HCT116 (cell line): ENCODE data around the gene NDUFB6. TPM values are rescaled to one million over a fixed set of nuclear protein-coding genes. Genes with fewer than 3 reads are reported as not detected.

Experiments used
- ATAC-seq: fragments of 200-7000 bp; cut with Tn5 transposase; 2 replicates; pipeline ENCODE4 v1.9.1; 2020; ENCODE audit warnings: mild to moderate bottlenecking, moderate library complexity
- BruUV-seq: library from RNA; stranded (reverse); fragments of 400-500 nt; replicated peaks from 2 replicates; lab custom pipeline; 2021; lab: Mats Ljungman, UMichigan
- CTCF ChIA-PET: fragments of 300-600 bp; sonication (Branson Sonifier 250); formaldehyde crosslinking; loops from one replicate; lab custom pipeline; 2021; ENCODE audit warnings: antibody characterized with exemption; lab: Charles Lee
- POLR2A ChIA-PET: fragments of 300-600, 350-600 bp; sonication (Branson Sonifier 250); formaldehyde crosslinking; loops from one replicate; lab custom pipeline; 2021; ENCODE audit warnings: antibody characterized with exemption; lab: Charles Lee
- RAD21 ChIA-PET, 2 experiments: fragments of 300-600 bp; sonication (Branson Sonifier 250); formaldehyde crosslinking; loops; one replicate each; lab custom pipeline; 2023; ENCODE audit warnings: low total read pairs in 2 of 2; ENCODE audit not compliant: uncharacterized antibody in 2 of 2, unreplicated experiment in 2 of 2, low non-redundant PET in 1 of 2; lab: Charles Lee
- DNase-seq: peaks from one replicate; pipeline ENCODE4 v3.0.0-alpha.2; 2010; ENCODE audit warnings: low read depth, low spot score
- H2AFZ ChIP-seq: fragments of 200-600 bp; shearing (Covaris generic), sonication (generic); 2 replicates; pipeline ENCODE4 v1.6.1; 2017; ENCODE audit warnings: low read depth, mixed run types, mixed read lengths, antibody characterized with exemption, low read length; ENCODE audit not compliant: poor library complexity, severe bottlenecking
- H3K27ac ChIP-seq: 2 replicates; pipeline ENCODE4 v1.5.1; 2012; ENCODE audit warnings: low read depth, low read length
- H3K27me3 ChIP-seq: fragments of 200-600 bp; sonication (generic); 2 replicates; pipeline ENCODE4 v1.6.1; 2016; ENCODE audit warnings: mixed run types, low read length, mixed read lengths; ENCODE audit not compliant: insufficient read depth
- H3K36me3 ChIP-seq, 2 experiments: fragments of 200-500 bp in 1 of 2; fragments of 200-600 bp in 1 of 2; sonication (Bioruptor generic) in 1 of 2; sonication (generic) in 1 of 2; 2 replicates each; pipeline versions ENCODE4 v1.5.1 to v1.6.1; 2014 to 2016; ENCODE audit warnings: low read length in 2 of 2, inconsistent platforms in 1 of 2, mixed read lengths in 1 of 2, mixed run types in 1 of 2; ENCODE audit not compliant: insufficient read depth in 2 of 2, control insufficient read depth in 1 of 2
- H3K4me1 ChIP-seq, 2 experiments: fragments of 200-600 bp in 1 of 2; sonication (generic) in 1 of 2; 2 replicates each; pipeline versions ENCODE4 v1.5.1 to v1.6.1; 2012 to 2017; ENCODE audit warnings: low read length in 2 of 2, inconsistent platforms in 1 of 2, mild to moderate bottlenecking in 1 of 2, mixed read lengths in 1 of 2, mixed run types in 1 of 2, moderate library complexity in 1 of 2; ENCODE audit not compliant: insufficient read depth in 2 of 2, control insufficient read depth in 1 of 2
- H3K4me2 ChIP-seq: fragments of 200-600 bp; sonication (generic); 2 replicates; pipeline ENCODE4 v1.6.1; 2017; ENCODE audit warnings: mixed run types, low read length, mixed read lengths
- H3K4me3 ChIP-seq, 2 experiments: fragments of 200-600 bp in 1 of 2; sonication (generic) in 1 of 2; replicated peaks in 1 of 2; 2 replicates each; pipeline ENCODE4 v1.5.1; 2011 to 2016; ENCODE audit warnings: low read length in 2 of 2, control low read depth in 1 of 2, low read depth in 1 of 2, mild to moderate bottlenecking in 1 of 2, mixed read lengths in 1 of 2, mixed run types in 1 of 2
- H3K79me2 ChIP-seq: fragments of 200-600 bp; sonication (generic); 2 replicates; pipeline ENCODE4 v1.6.1; 2017; ENCODE audit warnings: mild to moderate bottlenecking, mixed run types, low read length, moderate library complexity, mixed read lengths; ENCODE audit not compliant: insufficient read depth
- H3K9ac ChIP-seq: fragments of 200-600 bp; sonication (generic); 2 replicates; pipeline ENCODE4 v1.6.1; 2016; ENCODE audit warnings: low read length, mixed read lengths
- H3K9me2 ChIP-seq: fragments of 200-600 bp; sonication (generic), shearing (Covaris generic); 2 replicates; pipeline ENCODE4 v1.6.1; 2017; ENCODE audit warnings: mixed run types, mild to moderate bottlenecking, moderate library complexity; ENCODE audit not compliant: insufficient read depth
- H3K9me3 ChIP-seq, 2 experiments: fragments of 200-500 bp in 1 of 2; fragments of 200-600 bp in 1 of 2; sonication (Bioruptor generic) in 1 of 2; sonication (generic) in 1 of 2; 2 replicates each; pipeline ENCODE4 v1.6.1; 2014 to 2017; ENCODE audit warnings: low read length in 2 of 2, mixed read lengths in 2 of 2, inconsistent platforms in 1 of 2, low read depth in 1 of 2, mild to moderate bottlenecking in 1 of 2, mixed run types in 1 of 2, moderate library complexity in 1 of 2; ENCODE audit not compliant: control insufficient read depth in 1 of 2, insufficient read depth in 1 of 2
- H4K20me1 ChIP-seq: fragments of 200-600 bp; sonication (generic), shearing (Covaris generic); 2 replicates; pipeline ENCODE4 v1.6.1; 2017; ENCODE audit warnings: mixed run types, mild to moderate bottlenecking, moderate library complexity; ENCODE audit not compliant: insufficient read depth
- CBX3 ChIP-seq: IDR thresholded peaks from 2 replicates; pipeline ENCODE4 v1.6.1; 2012; ENCODE audit warnings: low read depth
- EGR1 ChIP-seq: IDR thresholded peaks from 2 replicates; pipeline ENCODE4 v1.6.1; 2012; ENCODE audit warnings: low read depth
- JUND ChIP-seq: IDR thresholded peaks from 2 replicates; pipeline ENCODE4 v1.6.1; 2012
- MAX ChIP-seq: IDR thresholded peaks from 2 replicates; pipeline ENCODE4 v1.6.1; 2012
- POLR2A ChIP-seq: IDR thresholded peaks from 2 replicates; pipeline ENCODE4 v1.7.0; 2011; ENCODE audit warnings: borderline replicate concordance; ENCODE audit not compliant: insufficient read depth, insufficient read length; ENCODE audit errors: extremely low read depth
- POLR2AphosphoS5 ChIP-seq: IDR thresholded peaks from 2 replicates; pipeline ENCODE4 v1.6.1; 2011; ENCODE audit warnings: mild to moderate bottlenecking, low read depth, low read length, moderate library complexity
- SP1 ChIP-seq: IDR thresholded peaks from 2 replicates; pipeline ENCODE4 v1.6.1; 2012; ENCODE audit warnings: low read depth
- SRF ChIP-seq: IDR thresholded peaks from 2 replicates; pipeline ENCODE4 v1.6.1; 2012; ENCODE audit warnings: low read depth
- TCF7L2 ChIP-seq: IDR thresholded peaks from 2 replicates; pipeline ENCODE4 v1.7.0; 2011; ENCODE audit warnings: borderline replicate concordance, inconsistent platforms; ENCODE audit not compliant: insufficient read depth, insufficient read length; ENCODE audit errors: extremely low read depth
- ZFX ChIP-seq: fragments of 450-650 bp; IDR thresholded peaks from 2 replicates; pipeline ENCODE4 v1.6.1; 2017
- intact Hi-C: fragments of 100-400 bp; cut with micrococcal nuclease; formaldehyde crosslinking; loops from 2 replicates; pipeline ENCODE4 v1.10.0; 2022
- total RNA-seq: library from RNA; stranded (reverse); gene quantifications from one replicate; pipeline ENCODE4 v1.2.1, GENCODE V29; 2021; ENCODE audit not compliant: unreplicated experiment
- TF ChIP-seq, protein P1 (sequence below): IDR thresholded peaks from 2 replicates; pipeline ENCODE4 v1.6.1; 2012
- TF ChIP-seq, protein P2 (sequence below): IDR thresholded peaks from 2 replicates; pipeline ENCODE4 v1.6.1; 2012; ENCODE audit warnings: low read depth

NDUFB6 gene
- total RNA-seq, 1 experiment from 2014 or later, result 68.9 TPM

GRCh38 chr9:32577316-32577715 lies 4.4 kb upstream of the NDUFB6 start:
- no peak overlapping the region for H3K9ac ChIP-seq
- ATAC-seq (no peak), DNase-seq (no peak)
- no peak overlapping the region for H3K27ac ChIP-seq
- H3K4me3 ChIP-seq, result no peak overlapping the region
- H3K4me2 ChIP-seq, result no peak overlapping the region
- peaks cover 0 to 7% of the 10 kb centered on the region in 2 experiments; a peak in 1 of 4 replicates for H3K4me1 ChIP-seq
- no peaks in the 10 kb centered on the region for H3K9me3 ChIP-seq
- ChIA-PET POLR2A (no interaction called here), RAD21 (no interaction called here), CTCF (interaction anchor here (13.3 kb wide), 1 partner anchor 199 kb away, joined by 553 read pairs; no protein-coding TSS in a partner anchor)
- no peaks in the 10 kb centered on the region for H3K36me3 ChIP-seq
- H3K9me2 ChIP-seq, result no peaks in the 10 kb centered on the region
- peaks cover 7% of the 10 kb centered on the region for H3K79me2 ChIP-seq
- intact Hi-C loops, result no loop called here
- no peaks in the 10 kb centered on the region for H3K27me3 ChIP-seq
- no peaks in the 10 kb centered on the region for H4K20me1 ChIP-seq
- no TSS peak for BruUV-seq
- TF ChIP-seq SRF (no peak), MAX (no peak), JUND (no peak), CBX3 (no peak), TCF7L2 (no peak), SP1 (no peak), ZFX (no peak), POLR2A (no peak), EGR1 (no peak), POLR2AphosphoS5 (no peak)
- TF ChIP-seq, protein P1, sequence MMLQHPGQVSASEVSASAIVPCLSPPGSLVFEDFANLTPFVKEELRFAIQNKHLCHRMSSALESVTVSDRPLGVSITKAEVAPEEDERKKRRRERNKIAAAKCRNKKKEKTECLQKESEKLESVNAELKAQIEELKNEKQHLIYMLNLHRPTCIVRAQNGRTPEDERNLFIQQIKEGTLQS, result no peak
- TF ChIP-seq, protein P2, sequence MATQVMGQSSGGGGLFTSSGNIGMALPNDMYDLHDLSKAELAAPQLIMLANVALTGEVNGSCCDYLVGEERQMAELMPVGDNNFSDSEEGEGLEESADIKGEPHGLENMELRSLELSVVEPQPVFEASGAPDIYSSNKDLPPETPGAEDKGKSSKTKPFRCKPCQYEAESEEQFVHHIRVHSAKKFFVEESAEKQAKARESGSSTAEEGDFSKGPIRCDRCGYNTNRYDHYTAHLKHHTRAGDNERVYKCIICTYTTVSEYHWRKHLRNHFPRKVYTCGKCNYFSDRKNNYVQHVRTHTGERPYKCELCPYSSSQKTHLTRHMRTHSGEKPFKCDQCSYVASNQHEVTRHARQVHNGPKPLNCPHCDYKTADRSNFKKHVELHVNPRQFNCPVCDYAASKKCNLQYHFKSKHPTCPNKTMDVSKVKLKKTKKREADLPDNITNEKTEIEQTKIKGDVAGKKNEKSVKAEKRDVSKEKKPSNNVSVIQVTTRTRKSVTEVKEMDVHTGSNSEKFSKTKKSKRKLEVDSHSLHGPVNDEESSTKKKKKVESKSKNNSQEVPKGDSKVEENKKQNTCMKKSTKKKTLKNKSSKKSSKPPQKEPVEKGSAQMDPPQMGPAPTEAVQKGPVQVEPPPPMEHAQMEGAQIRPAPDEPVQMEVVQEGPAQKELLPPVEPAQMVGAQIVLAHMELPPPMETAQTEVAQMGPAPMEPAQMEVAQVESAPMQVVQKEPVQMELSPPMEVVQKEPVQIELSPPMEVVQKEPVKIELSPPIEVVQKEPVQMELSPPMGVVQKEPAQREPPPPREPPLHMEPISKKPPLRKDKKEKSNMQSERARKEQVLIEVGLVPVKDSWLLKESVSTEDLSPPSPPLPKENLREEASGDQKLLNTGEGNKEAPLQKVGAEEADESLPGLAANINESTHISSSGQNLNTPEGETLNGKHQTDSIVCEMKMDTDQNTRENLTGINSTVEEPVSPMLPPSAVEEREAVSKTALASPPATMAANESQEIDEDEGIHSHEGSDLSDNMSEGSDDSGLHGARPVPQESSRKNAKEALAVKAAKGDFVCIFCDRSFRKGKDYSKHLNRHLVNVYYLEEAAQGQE, result no peak
- H2AFZ ChIP-seq, result no peak overlapping the region
